Endothelial cell of umbilical vein (primary cell): Measurements from ENCODE around the gene ADD2. TPM values are rescaled to one million over a fixed set of nuclear protein-coding genes. Genes with fewer than 3 reads are reported as not detected.

Experiments
- BruUV-seq: library from RNA; stranded (reverse); fragments of 400-500 nt; replicated peaks from 2 replicates; lab custom pipeline; 2021; lab: Mats Ljungman, UMichigan
- CTCF ChIA-PET: fragments of 300-600, 350-600 bp; sonication (Branson Sonifier 250); formaldehyde crosslinking; loops from one replicate; lab custom pipeline; 2021; ENCODE audit warnings: antibody characterized with exemption, inconsistent platforms; lab: Charles Lee
- POLR2A ChIA-PET: fragments of 300-600, 350-600 bp; sonication (Branson Sonifier 250); formaldehyde crosslinking; loops from one replicate; lab custom pipeline; 2021; ENCODE audit warnings: antibody characterized with exemption, inconsistent platforms; lab: Charles Lee
- DNase-seq: peaks from one replicate; pipeline ENCODE4 v3.0.0-alpha.2; 2011; ENCODE audit warnings: low read depth, low spot score
- FAIRE-seq: peaks from 2 replicates; lab custom pipeline; 2011; peaks lifted over from hg19 to GRCh38; lab: Jason Lieb, UNC
- H2AFZ ChIP-seq: 2 replicates; pipeline ENCODE4 v1.6.0; 2012; ENCODE audit warnings: low read depth, low read length, control low read depth, inconsistent platforms
- H3K27ac ChIP-seq: 2 replicates; pipeline ENCODE4 v1.5.1; 2011; ENCODE audit warnings: low read depth, mild to moderate bottlenecking, control low read depth, low read length, moderate library complexity; ENCODE audit not compliant: insufficient read depth
- H3K27me3 ChIP-seq, 2 experiments: 2 replicates each; pipeline versions ENCODE4 v1.6.0 to v1.6.1; 2011; ENCODE audit warnings: low read length in 2 of 2, mixed read lengths in 1 of 2; ENCODE audit not compliant: control insufficient read depth in 2 of 2, insufficient read depth in 2 of 2
- H3K36me3 ChIP-seq, 2 experiments: 2 replicates in 1 of 2; 3 replicates in 1 of 2; pipeline ENCODE4 v1.5.1; 2011; ENCODE audit warnings: low read length in 2 of 2, mild to moderate bottlenecking in 1 of 2, moderate library complexity in 1 of 2; ENCODE audit not compliant: control insufficient read depth in 2 of 2, insufficient read depth in 2 of 2; ENCODE audit errors: extremely low read depth in 1 of 2
- H3K4me1 ChIP-seq: 3 replicates; pipeline ENCODE4 v1.5.1; 2011; ENCODE audit warnings: mild to moderate bottlenecking, low read length; ENCODE audit not compliant: control insufficient read depth, insufficient read depth; ENCODE audit errors: extremely low read depth
- H3K4me2 ChIP-seq: 2 replicates; pipeline ENCODE4 v1.6.1; 2011; ENCODE audit warnings: low read length, control low read depth, mixed read lengths; ENCODE audit not compliant: insufficient read depth
- H3K4me3 ChIP-seq, 3 experiments: fragments of 200-600 bp in 1 of 3; sonication (generic), shearing (Covaris generic) in 1 of 3; replicated peaks in 1 of 3; 2 replicates each; pipeline ENCODE4 v1.5.1; 2011 to 2016; ENCODE audit warnings: control low read depth in 3 of 3, low read length in 3 of 3, mild to moderate bottlenecking in 2 of 3, inconsistent platforms in 1 of 3, low read depth in 1 of 3, moderate library complexity in 1 of 3; ENCODE audit not compliant: insufficient read depth in 1 of 3
- H3K79me2 ChIP-seq: 2 replicates; pipeline ENCODE4 v1.6.0; 2012; ENCODE audit warnings: low read length, inconsistent platforms; ENCODE audit not compliant: control insufficient read depth, insufficient read depth
- H3K9ac ChIP-seq: replicated peaks from 2 replicates; pipeline ENCODE3; 2011; ENCODE audit warnings: low read length, control low read depth; ENCODE audit not compliant: insufficient read depth; ENCODE audit errors: extremely low read depth
- H3K9me1 ChIP-seq: replicated peaks from 3 replicates; pipeline ENCODE4 v1.6.0; 2011; ENCODE audit warnings: mild to moderate bottlenecking, low read length; ENCODE audit not compliant: control insufficient read depth, insufficient read depth; ENCODE audit errors: extremely low read depth
- H3K9me3 ChIP-seq: replicated peaks from 2 replicates; pipeline ENCODE4 v1.5.1; 2012; ENCODE audit warnings: low read length, inconsistent platforms; ENCODE audit not compliant: control insufficient read depth, insufficient read depth
- H4K20me1 ChIP-seq: replicated peaks from 2 replicates; pipeline ENCODE3; 2011; ENCODE audit warnings: mild to moderate bottlenecking, low read length; ENCODE audit not compliant: control insufficient read depth, insufficient read depth; ENCODE audit errors: extremely low read depth
- EZH2 ChIP-seq: IDR thresholded peaks from 2 replicates; pipeline ENCODE4 v1.6.1; 2012; ENCODE audit warnings: borderline replicate concordance, low read depth, mild to moderate bottlenecking, moderate library complexity, low read length, inconsistent platforms; ENCODE audit not compliant: severe bottlenecking
- FOS ChIP-seq: IDR thresholded peaks from 2 replicates; pipeline ENCODE4 v1.6.1; 2011; ENCODE audit warnings: mild to moderate bottlenecking, low read length, moderate library complexity, borderline replicate concordance; ENCODE audit not compliant: insufficient read depth
- GATA2 ChIP-seq: IDR thresholded peaks from 2 replicates; pipeline ENCODE4 v1.7.0; 2011; ENCODE audit warnings: low read depth, mild to moderate bottlenecking, moderate library complexity, mixed read lengths, low read length; ENCODE audit not compliant: insufficient read length, insufficient read depth
- JUN ChIP-seq: IDR thresholded peaks from 2 replicates; pipeline ENCODE4 v1.6.1; 2011; ENCODE audit warnings: borderline replicate concordance, low read depth; ENCODE audit not compliant: insufficient read length, insufficient read depth
- MAX ChIP-seq: IDR thresholded peaks from 2 replicates; pipeline ENCODE4 v1.6.1; 2011; ENCODE audit not compliant: insufficient read depth, insufficient read length
- MYC ChIP-seq: IDR thresholded peaks from one replicate; pipeline ENCODE4 v1.6.1; 2011; ENCODE audit warnings: mild to moderate bottlenecking, low read depth, low read length
- POLR2A ChIP-seq: IDR thresholded peaks from 2 replicates; pipeline ENCODE4 v1.6.1; 2012; ENCODE audit warnings: low read depth, mild to moderate bottlenecking, control low read depth, low read length
- POLR2AphosphoS5 ChIP-seq: IDR thresholded peaks from 2 replicates; pipeline ENCODE4 v1.6.1; 2012; ENCODE audit warnings: low read depth, mild to moderate bottlenecking, control low read depth, low read length, moderate library complexity; ENCODE audit not compliant: insufficient read depth
- dilution Hi-C: fragments of 300-500 bp; cut with MboI; formaldehyde crosslinking; loops from one replicate; pipeline ENCODE4 v1.15.0; 2019; ENCODE audit warnings: low sequenced_read_pairs; ENCODE audit not compliant: extremely low pct_ligation_motif_present
- intact Hi-C: fragments of 100-400 bp; cut with micrococcal nuclease; formaldehyde crosslinking; loops from one replicate; pipeline ENCODE4 v1.10.0; 2022
- polyA plus RNA-seq, 4 experiments: library from polyadenylated mRNA; depleted of rRNA in 3 of 4; stranded (reverse) in 3 of 4; unstranded in 1 of 4; fragments of >200 nt; gene quantifications; 2 replicates each; pipeline versions ENCODE4 v1.2.1 to v1.2.3, GENCODE V29; 2011 to 2012; ENCODE audit warnings: missing spikeins in 1 of 4
- total RNA-seq: library from RNA; stranded (reverse); gene quantifications from 2 replicates; pipeline ENCODE4 v1.2.3, GENCODE V29; 2021
- TF ChIP-seq, protein P1 (sequence below), 2 donors: IDR thresholded peaks; 1 replicate in 1 of 2; 2 replicates in 1 of 2; pipeline ENCODE4 v1.5.1; 2011; ENCODE audit warnings: low read length in 2 of 2, mild to moderate bottlenecking in 2 of 2, moderate library complexity in 2 of 2, control low read depth in 1 of 2, inconsistent platforms in 1 of 2, low read depth in 1 of 2; ENCODE audit not compliant: insufficient read depth in 1 of 2; ENCODE audit errors: extremely low read depth in 1 of 2

Gene ADD2
- total and polyA plus RNA-seq, 2 donors (not counting 3 experiments of a cell fraction or from before 2014, with no cell fraction given), result 0.17 TPM; not detected in 1

DNA sequence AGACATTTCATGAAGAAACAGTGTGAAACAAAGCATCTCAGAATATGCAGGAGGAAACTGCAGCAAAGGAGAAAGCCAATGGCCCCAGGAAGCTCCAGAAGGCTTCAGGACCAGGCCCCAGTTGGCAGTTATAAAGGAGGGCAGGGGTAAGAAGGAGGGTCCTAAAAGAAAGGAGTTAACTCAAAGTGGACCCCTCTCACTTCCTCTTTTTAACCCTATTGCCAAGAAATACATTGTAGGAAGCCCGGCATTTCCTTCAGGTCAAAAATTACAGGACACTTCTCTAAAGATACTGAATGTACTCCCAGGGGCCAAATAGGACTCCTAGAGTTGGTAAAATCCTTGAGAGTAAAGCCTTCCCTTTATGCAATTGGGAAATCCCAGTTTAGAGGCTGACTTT is 137.2 kb downstream of the ADD2 start:
- no peak for DNase-seq
- FAIRE-seq, result no peak
- intact Hi-C loops, result no loop called here

GRCh38 chr2:70627211-70627898 is 140.6 kb downstream of the ADD2 start:
- Histone ChIP-seq H4K20me1 (no peaks in the 10 kb centered on the region), H3K4me3 (no peak overlapping the region), H3K36me3 (no peaks in the 10 kb centered on the region), H3K27ac (no peak overlapping the region), H3K9me1 (no peaks in the 10 kb centered on the region), H2AFZ (no peak overlapping the region), H3K27me3 (peaks cover 16 to 22% of the 10 kb centered on the region in 2 experiments), H3K9me3 (no peaks in the 10 kb centered on the region), H3K9ac (no peak overlapping the region), H3K4me2 (no peak overlapping the region), H3K4me1 (no peaks in the 10 kb centered on the region), H3K79me2 (no peaks in the 10 kb centered on the region)
- ChIA-PET POLR2A (no interaction called here), CTCF (interaction anchor here (1.0 to 5.2 kb wide), 4 partner anchors 9 to 326 kb away, joined by 3 to 39 read pairs (median 4); partner anchors contain the start of gene FAM136A)
- no peak for FAIRE-seq
- dilution Hi-C loops, result no loop called here
- intact Hi-C loops, result no loop called here
- no TSS peak for BruUV-seq
- TF ChIP-seq, protein P1, sequence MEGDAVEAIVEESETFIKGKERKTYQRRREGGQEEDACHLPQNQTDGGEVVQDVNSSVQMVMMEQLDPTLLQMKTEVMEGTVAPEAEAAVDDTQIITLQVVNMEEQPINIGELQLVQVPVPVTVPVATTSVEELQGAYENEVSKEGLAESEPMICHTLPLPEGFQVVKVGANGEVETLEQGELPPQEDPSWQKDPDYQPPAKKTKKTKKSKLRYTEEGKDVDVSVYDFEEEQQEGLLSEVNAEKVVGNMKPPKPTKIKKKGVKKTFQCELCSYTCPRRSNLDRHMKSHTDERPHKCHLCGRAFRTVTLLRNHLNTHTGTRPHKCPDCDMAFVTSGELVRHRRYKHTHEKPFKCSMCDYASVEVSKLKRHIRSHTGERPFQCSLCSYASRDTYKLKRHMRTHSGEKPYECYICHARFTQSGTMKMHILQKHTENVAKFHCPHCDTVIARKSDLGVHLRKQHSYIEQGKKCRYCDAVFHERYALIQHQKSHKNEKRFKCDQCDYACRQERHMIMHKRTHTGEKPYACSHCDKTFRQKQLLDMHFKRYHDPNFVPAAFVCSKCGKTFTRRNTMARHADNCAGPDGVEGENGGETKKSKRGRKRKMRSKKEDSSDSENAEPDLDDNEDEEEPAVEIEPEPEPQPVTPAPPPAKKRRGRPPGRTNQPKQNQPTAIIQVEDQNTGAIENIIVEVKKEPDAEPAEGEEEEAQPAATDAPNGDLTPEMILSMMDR (IDR thresholded peaks at IDR 0.05; ENCODE audit: extremely low read depth in 1 of 2, insufficient read depth in 1 of 2, low read depth in 1 of 2, low read length in 2 of 2), result no peak
- TF ChIP-seq FOS, result no peak
- TF ChIP-seq EZH2, result no peak
- no peak for TF ChIP-seq MYC
- no peak for TF ChIP-seq MAX
- no peak for TF ChIP-seq POLR2AphosphoS5
- no peak for TF ChIP-seq POLR2A
- TF ChIP-seq JUN, result no peak
- no peak for TF ChIP-seq GATA2
- peak; percentile 9 for DNase-seq

More for the DNA sequence above, 137.2 kb downstream of the ADD2 start:
- ChIA-PET CTCF (interaction anchor here (5.2 kb wide), 1 partner anchor 13 kb away, joined by 39 read pairs; no protein-coding TSS in a partner anchor), POLR2A (no interaction called here)
- H3K4me1 ChIP-seq, result no peaks in the 10 kb centered on the region
- TF ChIP-seq POLR2AphosphoS5, result no peak
- H4K20me1 ChIP-seq, result no peaks in the 10 kb centered on the region
- H3K79me2 ChIP-seq, result no peaks in the 10 kb centered on the region
- no peaks in the 10 kb centered on the region for H3K9me3 ChIP-seq
- H3K36me3 ChIP-seq, result no peaks in the 10 kb centered on the region
- no peak overlapping the region for H2AFZ ChIP-seq
- no peak overlapping the region for H3K9ac ChIP-seq
- H3K9me1 ChIP-seq, result no peaks in the 10 kb centered on the region
- BruUV-seq, result no TSS peak
- H3K27me3 ChIP-seq, result peaks cover 23 to 44% of the 10 kb centered on the region in 2 experiments
- H3K4me2 ChIP-seq, result no peak overlapping the region
- H3K4me3 ChIP-seq, result no peak overlapping the region
- H3K27ac ChIP-seq, result no peak overlapping the region
- dilution Hi-C loops, result no loop called here
